HepG2 (cell line): ENCODE measurements around the gene BANP. TPM values are rescaled to one million over a fixed set of nuclear protein-coding genes. Genes with fewer than 3 reads are reported as not detected.
"Not testable (repeated sequence)": the region's sequence is repeated elsewhere in the genome, so short reads cannot be mapped to it uniquely, and the experiment has no call there.

Experiments
- ATAC-seq: fragments of 200-7000 bp; cut with Tn5 transposase; 3 replicates; pipeline ENCODE4 v1.9.1; 2020; ENCODE audit warnings: mild to moderate bottlenecking, moderate library complexity
- BruUV-seq: library from RNA; stranded (reverse); fragments of 400-500 nt; replicated peaks from 2 replicates; lab custom pipeline; 2021; lab: Mats Ljungman, UMichigan
- CTCF ChIA-PET: fragments of 300-600 bp; formaldehyde crosslinking; extraction: SDS; loops from one replicate; lab custom pipeline; 2021; ENCODE audit warnings: low total read pairs, inconsistent platforms, low intra/inter-chr PET ratio; lab: Yijun Ruan, JAX
- POLR2A ChIA-PET: fragments of 350-600 bp; sonication (Branson Sonifier 250); formaldehyde crosslinking; loops from one replicate; lab custom pipeline; 2020; ENCODE audit warnings: antibody characterized with exemption, inconsistent platforms; lab: Yijun Ruan, JAX
- DNase-seq: peaks from one replicate; pipeline ENCODE4 v3.0.0-alpha.2; 2015; ENCODE audit warnings: low spot score
- FAIRE-seq: peaks from 3 replicates; lab custom pipeline; 2011; peaks lifted over from hg19 to GRCh38; lab: Jason Lieb, UNC
- H2AFZ ChIP-seq: one replicate; pipeline ENCODE4 v1.6.1; 2011; ENCODE audit warnings: low read length, inconsistent platforms
- H3K27ac ChIP-seq: fragments of 300-600 bp; 3 replicates; pipeline ENCODE4 v1.8.0; 2011; ENCODE audit warnings: mixed run types, mild to moderate bottlenecking, mixed read lengths, low read length, inconsistent platforms; ENCODE audit not compliant: insufficient read depth; ENCODE audit errors: extremely low read length
- H3K27me3 ChIP-seq, 2 experiments: fragments of 200-600 bp in 1 of 2; 2 replicates in 1 of 2; 3 replicates in 1 of 2; pipeline versions ENCODE4 v1.6.0 to v1.8.0; 2011; ENCODE audit warnings: low read length in 2 of 2, mild to moderate bottlenecking in 2 of 2, moderate library complexity in 2 of 2, inconsistent platforms in 1 of 2; ENCODE audit not compliant: insufficient read depth in 2 of 2, control insufficient read depth in 1 of 2
- H3K36me3 ChIP-seq, 2 experiments: fragments of 200-600 bp in 1 of 2; replicated peaks in 1 of 2; 2 replicates in 1 of 2; 3 replicates in 1 of 2; pipeline versions ENCODE4 v1.5.1 to v1.8.0; 2011; ENCODE audit warnings: low read length in 2 of 2, inconsistent platforms in 1 of 2; ENCODE audit not compliant: insufficient read depth in 2 of 2, control insufficient read depth in 1 of 2
- H3K4me1 ChIP-seq: 2 replicates; pipeline ENCODE4 v1.5.1; 2012; ENCODE audit warnings: low read length, inconsistent platforms; ENCODE audit not compliant: insufficient read depth
- H3K4me2 ChIP-seq: 2 replicates; pipeline ENCODE4 v1.6.0; 2011; ENCODE audit warnings: low read depth, low read length, inconsistent platforms
- H3K4me3 ChIP-seq, 3 experiments: fragments of 200-600 bp in 1 of 3; sonication (generic), shearing (Covaris generic) in 1 of 3; replicated peaks in 1 of 3; 2 replicates each; pipeline ENCODE4 v1.5.1; 2011 to 2016; ENCODE audit warnings: low read length in 3 of 3, inconsistent platforms in 2 of 3, low read depth in 2 of 3, mild to moderate bottlenecking in 2 of 3, control low read depth in 1 of 3, mixed read lengths in 1 of 3; ENCODE audit not compliant: insufficient read depth in 1 of 3
- H3K79me2 ChIP-seq: one replicate; pipeline ENCODE4 v1.6.1; 2011; ENCODE audit warnings: low read length, inconsistent platforms; ENCODE audit not compliant: insufficient read depth
- H3K9ac ChIP-seq: 2 replicates; pipeline ENCODE4 v1.6.0; 2011; ENCODE audit warnings: mild to moderate bottlenecking, low read depth, low read length, inconsistent platforms; ENCODE audit not compliant: insufficient read depth
- H3K9me3 ChIP-seq: 2 replicates; pipeline ENCODE4 v1.5.1; 2012; ENCODE audit warnings: mild to moderate bottlenecking, low read length
- H4K20me1 ChIP-seq: 2 replicates; pipeline ENCODE4 v1.6.0; 2011; ENCODE audit warnings: inconsistent platforms, mild to moderate bottlenecking, low read length, moderate library complexity; ENCODE audit not compliant: insufficient read depth
- HNRNPLL ChIP-seq: fragments of 200-400 bp; formaldehyde crosslinking; IDR thresholded peaks from 2 replicates; pipeline ENCODE4 v1.6.1; 2017; ENCODE audit warnings: mild to moderate bottlenecking, low read depth, low read length; ENCODE audit not compliant: poor library complexity, severe bottlenecking
- HOXA5 ChIP-seq: sonication (generic); formaldehyde crosslinking; IDR thresholded peaks from 2 replicates; pipeline ENCODE4 v1.4.0; 2020; ENCODE audit warnings: missing genetic modification reagents
- NR2F1 ChIP-seq, 2 experiments: fragments of 450-650 bp in 1 of 2; formaldehyde crosslinking in 1 of 2; IDR thresholded peaks; 2 replicates each; pipeline versions ENCODE4 v1.5.0 to v1.6.1; 2016 to 2020; ENCODE audit warnings: mild to moderate bottlenecking in 1 of 2, missing compliant biosample characterization in 1 of 2, missing genetic modification reagents in 1 of 2, moderate library complexity in 1 of 2
- NRL ChIP-seq: sonication (generic); formaldehyde crosslinking; IDR thresholded peaks from 2 replicates; pipeline ENCODE4 v1.5.0; 2020; ENCODE audit warnings: missing genetic modification reagents, mild to moderate bottlenecking, moderate library complexity, borderline replicate concordance
- PRMT3 ChIP-seq: sonication (generic); formaldehyde crosslinking; IDR thresholded peaks from 2 replicates; pipeline ENCODE4 v1.8.1; 2022; ENCODE audit warnings: low read depth, mild to moderate bottlenecking, moderate library complexity, missing genetic modification reagents, borderline replicate concordance
- WGBS: methylation state at CpG from one replicate; pipeline ENCODE4 v1.1.6; 2017; ENCODE audit warnings: low lambda C conversion rate; 5-methylcytosine and 5-hydroxymethylcytosine counted together
- in situ Hi-C: cut with HindIII; loops from 2 replicates; pipeline ENCODE4 v1.10.0; 2017; ENCODE audit warnings: low pct_unique_long_range_greater_than_20kb; ENCODE audit not compliant: extremely low pct_ligation_motif_present
- intact Hi-C: fragments of 100-400 bp; cut with micrococcal nuclease; formaldehyde crosslinking; loops from one replicate; pipeline ENCODE4 v1.10.0; 2022; ENCODE audit not compliant: unreplicated experiment
- polyA plus RNA-seq, 8 experiments: library from polyadenylated mRNA; depleted of rRNA in 3 of 8; stranded (reverse) in 7 of 8; unstranded in 1 of 8; fragments of >200 nt; fragmentation: Illumina TruSeq in 4 of 8; extraction: Trizol in 4 of 8; gene quantifications; 2 replicates each; pipeline versions ENCODE4 v1.2.1 to v1.2.3, GENCODE V29; 2011 to 2016; ENCODE audit warnings: low read depth in 4 of 8, missing spikeins in 1 of 8, mixed read lengths in 1 of 8; ENCODE audit not compliant: insufficient read depth in 1 of 8
- total RNA-seq, 5 experiments: library from RNA; depleted of rRNA; stranded (reverse); fragments of >200 nt; fragmentation: Illumina TruSeq; extraction: Trizol; gene quantifications; 2 replicates each; pipeline ENCODE4 v1.2.3, GENCODE V29; 2016; ENCODE audit warnings: low read depth in 1 of 5
- TF ChIP-seq, protein P1 (sequence below): IDR thresholded peaks from 2 replicates; pipeline ENCODE4 v1.6.1; 2016; ENCODE audit warnings: low read depth, borderline replicate concordance

Gene BANP
- total and polyA plus RNA-seq, 2 of the 13 experiments (the other 11 are each of a cell fraction or from before 2014, with no cell fraction given): 20.2 to 23.8 TPM

DNA sequence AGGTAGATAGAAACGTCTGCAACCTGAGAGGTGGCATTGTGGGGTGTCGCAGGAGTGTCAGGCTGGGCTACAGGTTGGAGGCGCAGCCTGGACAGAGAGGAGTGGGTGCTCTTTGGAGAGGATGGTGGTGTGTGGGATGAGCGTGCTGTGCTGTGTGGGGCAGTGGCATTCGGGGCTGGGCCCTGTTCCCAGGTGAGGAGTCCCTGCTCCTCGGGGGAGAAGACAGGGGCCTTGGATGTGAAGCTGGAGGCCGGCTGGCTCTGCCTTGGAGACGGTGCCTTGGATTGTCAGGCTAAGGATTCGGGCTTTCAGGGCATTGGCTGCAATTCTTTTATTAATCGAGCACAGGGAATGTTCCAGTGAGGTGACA is 69.3 kb downstream of the BANP start (continued):
- TF ChIP-seq PRMT3 (CRISPR knock-in tag): no peak
- TF ChIP-seq HOXA5 (CRISPR knock-in tag): no peak
- TF ChIP-seq, protein P1, sequence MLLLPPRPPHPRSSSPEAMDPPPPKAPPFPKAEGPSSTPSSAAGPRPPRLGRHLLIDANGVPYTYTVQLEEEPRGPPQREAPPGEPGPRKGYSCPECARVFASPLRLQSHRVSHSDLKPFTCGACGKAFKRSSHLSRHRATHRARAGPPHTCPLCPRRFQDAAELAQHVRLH (CRISPR knock-in tag): no peak
- no peak for TF ChIP-seq NR2F1 (CRISPR knock-in tag; IDR thresholded peaks at IDR 0.05)
- no peak for TF ChIP-seq HNRNPLL

DNA sequence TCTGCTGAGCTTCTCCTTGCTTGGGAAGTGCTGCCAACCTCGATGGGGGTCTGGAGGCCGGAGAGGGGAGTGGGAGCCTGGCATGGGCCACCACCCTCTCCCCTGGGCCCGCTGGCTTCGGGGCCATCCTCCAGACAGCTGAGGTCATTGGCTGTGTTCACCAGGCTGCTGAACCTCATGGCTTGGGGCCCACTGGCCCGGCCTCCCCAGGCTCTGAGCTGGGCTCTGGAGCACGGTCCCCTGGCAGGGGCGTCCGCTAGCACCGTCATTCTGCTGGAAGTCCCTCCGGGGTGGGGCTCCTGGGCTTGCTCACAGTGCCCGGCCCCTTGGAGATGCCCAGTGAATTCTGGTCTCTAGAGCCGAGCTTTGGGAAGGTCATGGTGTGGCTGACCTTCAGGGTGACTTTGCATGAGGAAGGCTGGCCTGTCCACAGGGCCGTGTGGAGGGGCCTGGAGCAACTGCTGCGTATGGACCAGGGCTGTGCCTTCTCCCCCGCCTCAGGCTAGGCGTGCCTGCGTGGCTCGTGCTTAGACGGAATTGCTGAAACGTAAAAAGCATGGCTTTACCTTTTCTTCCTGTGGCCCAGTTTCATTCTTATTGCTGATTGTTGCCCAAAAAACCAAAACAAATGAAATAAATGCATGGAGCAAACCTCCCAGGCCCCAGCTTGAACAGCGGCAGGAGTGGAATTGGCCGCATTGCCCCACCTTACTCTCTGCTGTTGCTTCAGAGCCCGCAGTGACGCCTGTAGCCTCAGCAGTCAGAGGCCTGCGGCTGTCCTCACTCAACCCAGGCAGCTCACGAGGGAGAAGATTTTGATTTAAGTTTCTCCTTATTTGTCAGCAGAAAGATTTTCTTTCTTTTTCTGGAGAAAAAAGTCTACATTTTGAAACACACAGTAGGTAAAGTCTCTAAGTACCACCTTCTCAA is 70.1 kb downstream of the BANP start:
- in situ Hi-C loops, H3K4me1 ChIP-seq, H2AFZ ChIP-seq, H3K4me2 ChIP-seq, CTCF ChIA-PET, ATAC-seq, H4K20me1 ChIP-seq, H3K4me3 ChIP-seq, DNase-seq, H3K9me3 ChIP-seq, BruUV-seq, H3K9ac ChIP-seq, POLR2A ChIA-PET, intact Hi-C loops, FAIRE-seq, H3K27me3 ChIP-seq, H3K79me2 ChIP-seq, H3K27ac ChIP-seq: not testable (repeated sequence)
- 0 out of 2 replicates have a peak, but pooled peaks have one; percentile 0 for TF ChIP-seq NRL (CRISPR knock-in tag)
- 93% methylated on average over 19 of the region's 26 CpGs for WGBS
- peaks cover 10 to 17% of the 10 kb centered on the region in 2 experiments; a peak in 4 of 5 replicates for H3K36me3 ChIP-seq
